CD4-positive, alpha-beta T cell treated with Interleukin-10 for 1 hour (primary cell): ENCODE data around the gene KIF2A.

Experiments used
- DNase-seq: peaks from one replicate; pipeline ENCODE4 v3.0.0-alpha.2; 2020

KIF2A gene

DNA sequence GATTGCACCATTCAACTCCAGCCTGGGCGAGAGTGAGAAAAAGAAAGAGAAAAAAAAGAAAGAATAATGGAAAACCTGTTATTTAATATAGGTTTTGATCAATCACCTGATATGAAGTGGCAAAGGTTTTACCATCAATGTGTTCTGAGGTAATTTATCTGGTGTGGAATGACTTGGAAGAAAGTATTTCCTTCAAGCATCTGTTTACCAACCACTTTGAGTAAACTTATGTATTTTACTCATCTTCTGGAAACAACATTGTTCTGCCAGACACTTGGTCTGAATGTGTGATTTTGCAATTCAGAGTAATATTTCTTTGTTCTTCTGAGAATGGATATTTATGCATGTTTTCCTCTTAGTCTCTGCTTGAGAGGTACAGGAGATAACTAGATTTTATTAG lies 24.3 kb downstream of the KIF2A start:
- DNase-seq = no peak

DNA sequence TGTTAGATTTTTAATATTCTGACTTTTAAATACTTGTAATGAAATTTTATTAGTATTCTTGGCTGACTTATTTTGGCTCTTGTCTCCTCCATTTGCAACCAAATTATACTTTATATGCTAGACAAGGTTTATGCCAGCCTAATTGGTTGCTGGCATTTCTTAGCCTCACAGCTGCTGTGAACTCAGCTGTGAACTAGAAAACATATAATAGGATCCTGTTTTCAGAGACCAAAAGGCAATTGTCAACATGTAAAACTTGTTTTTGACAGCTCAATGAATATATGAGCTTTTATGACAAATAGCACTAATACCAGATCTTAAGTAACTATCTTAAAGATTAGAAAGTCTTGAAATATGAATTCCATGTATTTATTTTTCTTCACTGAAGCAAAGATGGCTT lies 25.9 kb downstream of the KIF2A start:
- DNase-seq = no peak

DNA sequence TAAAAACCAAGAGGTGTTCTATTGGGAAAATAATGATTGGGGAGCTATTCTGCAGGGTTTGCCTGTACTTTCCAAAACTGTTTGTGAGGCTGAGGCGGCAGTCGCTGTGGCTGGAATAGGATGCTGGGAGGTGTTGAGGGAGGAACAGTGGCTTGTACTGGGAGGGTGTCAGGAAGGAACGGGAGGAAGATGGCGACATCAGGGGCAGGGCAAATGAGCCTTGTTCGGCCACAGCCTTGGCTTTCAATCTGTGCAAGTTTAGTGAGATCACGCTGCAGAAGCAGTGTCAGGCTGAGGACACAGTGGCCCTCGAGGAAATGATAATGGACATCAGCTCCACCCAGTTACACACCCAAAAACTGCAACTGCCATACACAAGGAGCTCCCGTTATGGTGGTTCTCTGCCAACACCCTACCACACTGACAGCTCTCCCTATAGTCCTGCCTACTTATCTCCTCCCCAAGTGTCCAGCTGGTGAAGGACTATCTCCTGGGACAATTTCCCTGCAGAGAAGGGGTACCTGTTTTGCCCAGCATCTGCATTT lies 27.3 kb downstream of the KIF2A start:
- no peak for DNase-seq

- no peak for DNase-seq
Observed at GRCh38 chr5:62334082-62334481, 28.1 kb downstream of the KIF2A start.

DNA sequence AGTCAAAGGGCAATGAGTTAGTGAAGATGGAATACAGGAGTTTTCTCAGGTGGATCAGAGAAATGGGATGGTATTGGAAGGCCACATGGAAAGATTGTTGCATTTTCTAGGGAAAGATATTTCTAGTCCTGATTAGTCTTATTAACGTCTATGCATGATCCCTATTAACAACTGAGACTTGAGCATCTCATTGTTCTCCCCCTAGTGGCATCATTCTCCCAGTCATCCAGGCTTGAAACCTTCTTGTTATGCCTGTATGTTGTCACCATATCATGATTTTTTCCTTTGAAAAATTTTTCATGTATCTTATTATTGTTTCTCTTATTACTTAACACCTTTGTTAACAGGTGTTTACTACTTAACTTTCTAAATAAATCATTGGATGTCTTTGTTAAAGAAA lies 34.4 kb downstream of the KIF2A start:
- no peak for DNase-seq

GRCh38 chr5:62340979-62341378 lies 35.0 kb downstream of the KIF2A start:
- no peak for DNase-seq

GRCh38 chr5:62341783-62342475 lies 35.9 kb downstream of the KIF2A start:
- DNase-seq = peak; percentile 20

DNA sequence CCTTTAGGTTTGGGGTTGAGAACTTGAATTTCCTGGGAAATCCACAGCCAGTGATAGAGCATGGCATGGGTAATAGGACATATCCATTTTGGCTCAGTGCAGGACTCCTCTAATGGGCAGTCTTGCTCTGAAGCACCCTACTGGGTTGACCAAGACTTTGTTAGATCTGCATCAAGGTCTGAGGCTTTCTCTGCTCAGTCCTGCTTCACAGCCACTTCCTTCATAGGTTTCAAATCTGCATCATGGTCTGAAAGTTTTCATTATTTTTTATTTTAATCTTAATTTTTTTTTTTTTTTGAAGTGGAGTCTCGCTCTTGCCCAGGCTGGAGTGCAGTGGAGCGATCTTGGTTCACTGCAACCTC lies 36.5 kb downstream of the KIF2A start:
- no peak for DNase-seq

GRCh38 chr5:62343428-62343827 lies 37.4 kb downstream of the KIF2A start:
- no peak for DNase-seq

DNA sequence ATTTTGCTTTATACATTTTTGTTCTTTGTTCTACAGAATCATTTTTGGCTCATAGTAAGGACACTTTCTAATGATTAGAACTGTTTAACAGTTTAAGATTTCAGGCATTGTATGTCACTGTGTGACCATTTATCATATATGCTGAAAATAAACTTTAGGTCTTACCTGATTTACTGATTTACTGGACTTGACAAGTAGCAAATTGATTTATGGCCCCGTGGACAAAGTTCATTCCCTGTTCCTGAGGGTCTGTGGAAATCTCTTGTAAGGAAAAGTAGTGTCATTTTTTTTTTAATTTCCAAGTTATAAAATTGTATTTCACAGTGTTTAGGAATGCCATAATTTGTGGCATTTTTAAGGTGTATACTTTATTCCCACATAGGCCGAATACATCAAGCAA lies 40.7 kb downstream of the KIF2A start:
- no peak for DNase-seq

- DNase-seq = no peak
Observed at GRCh38 chr5:62347928-62348327, 41.9 kb downstream of the KIF2A start.

DNA sequence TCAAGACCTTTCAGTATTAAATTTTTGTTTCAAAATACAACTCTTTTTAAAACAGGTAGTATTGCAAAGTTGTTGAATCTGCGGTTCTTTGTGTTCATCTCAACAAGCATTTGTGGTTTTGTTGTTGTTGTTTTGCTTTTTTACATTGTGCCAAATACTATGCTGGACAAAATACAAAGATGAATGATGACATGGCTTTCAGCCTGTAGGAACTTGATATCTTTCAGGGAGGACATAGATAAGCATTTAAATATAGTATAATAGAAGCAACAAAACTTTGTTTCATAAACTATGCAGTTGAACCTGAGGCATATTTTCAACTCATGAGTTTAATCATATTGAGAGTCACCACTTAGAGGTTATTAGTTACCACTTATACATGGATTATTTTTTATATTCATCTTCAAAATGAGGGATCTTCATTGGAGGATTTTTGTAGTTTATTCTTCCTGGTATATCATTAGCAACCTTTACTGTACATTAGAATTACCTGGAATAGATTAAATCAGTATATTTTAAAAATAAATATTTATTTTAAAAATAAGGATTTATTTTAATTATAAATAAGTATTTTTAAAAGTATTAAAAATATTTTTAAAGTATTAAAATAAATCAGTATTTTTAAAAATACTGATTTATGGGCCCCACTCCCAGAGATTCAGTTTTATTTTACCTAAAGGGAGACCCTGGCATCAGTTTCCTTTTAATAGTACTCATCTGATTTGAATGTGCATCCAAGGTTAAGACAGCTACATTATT lies 42.9 kb downstream of the KIF2A start:
- DNase-seq = no peak

DNA sequence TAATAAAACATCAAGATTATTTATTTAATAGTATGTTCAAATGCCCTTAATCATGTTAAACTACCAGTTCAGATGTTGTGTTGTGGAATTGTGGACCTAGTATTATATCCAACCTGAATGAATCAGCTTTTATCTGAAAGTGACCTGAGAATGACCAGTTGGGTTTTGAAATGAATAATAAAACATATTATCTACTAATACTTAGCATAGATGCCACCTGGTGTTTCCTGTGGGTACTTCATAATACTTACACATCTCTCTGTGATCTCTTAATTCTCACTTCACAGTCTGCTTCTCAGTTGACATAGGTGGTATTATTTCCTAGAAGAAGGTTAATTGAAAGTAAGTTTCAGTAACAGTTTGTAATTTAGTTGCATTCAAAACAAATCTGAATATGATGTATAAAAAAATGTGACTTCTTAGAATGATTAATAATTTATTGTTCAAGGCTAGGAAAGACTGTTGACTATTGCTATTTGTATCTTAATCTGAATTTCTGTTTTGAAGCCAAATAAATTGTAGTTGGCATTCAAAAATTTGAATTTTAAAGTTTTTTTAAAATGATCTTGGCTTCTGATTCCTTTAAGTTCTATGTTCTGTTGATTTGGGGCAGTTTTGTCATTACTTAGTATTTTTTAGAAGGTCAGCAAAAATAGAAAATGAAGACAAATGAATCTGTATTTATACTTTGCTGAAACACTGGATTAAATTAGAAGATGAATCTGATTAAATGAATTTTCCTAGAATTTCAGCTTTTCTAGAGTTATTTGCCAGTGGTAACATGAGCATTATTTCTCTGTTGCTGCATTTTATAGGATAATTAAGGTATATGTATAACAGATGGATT lies 48.2 kb downstream of the KIF2A start:
- peak; percentile 71 for DNase-seq

- DNase-seq = no peak
Observed at GRCh38 chr5:62362701-62363100, 56.7 kb downstream of the KIF2A start.

DNA sequence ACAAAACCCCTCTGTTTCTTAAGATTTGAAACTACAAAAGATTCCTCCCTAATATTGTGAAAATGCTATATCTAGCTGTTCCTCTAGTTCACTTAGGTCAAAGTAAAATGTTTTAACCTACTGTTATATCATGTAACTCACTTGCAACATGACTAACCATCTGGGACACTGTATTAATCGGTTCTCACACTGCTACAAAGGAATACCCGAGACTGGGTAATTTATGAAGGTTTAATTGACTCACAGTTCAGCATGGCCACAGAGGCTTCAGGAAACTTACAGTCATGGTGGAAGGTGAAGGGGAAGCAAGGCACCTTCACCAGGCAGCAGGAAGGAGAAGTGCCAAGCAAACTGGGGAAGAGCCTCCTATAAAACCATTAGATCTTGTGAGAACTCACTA lies 63.0 kb downstream of the KIF2A start:
- no peak for DNase-seq

DNA sequence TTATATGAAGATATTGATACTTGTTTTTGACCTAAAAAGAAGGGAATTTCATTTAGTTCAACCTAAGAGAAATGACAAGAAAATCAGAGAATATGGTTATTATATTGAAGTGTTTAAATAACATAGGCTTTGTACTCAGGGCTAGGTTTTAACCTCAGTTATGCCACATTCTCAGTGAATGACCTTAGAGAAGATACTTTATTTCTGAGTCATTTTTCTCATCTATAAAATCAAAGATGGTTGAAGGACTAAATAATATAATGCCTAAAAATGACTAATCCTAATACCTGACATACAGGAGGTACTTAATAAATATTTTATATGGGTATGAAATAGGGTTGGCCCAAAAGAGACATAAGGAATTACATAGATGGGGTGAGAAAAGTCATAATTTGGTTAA lies 65.4 kb downstream of the KIF2A start:
- DNase-seq = no peak

GRCh38 chr5:62372600-62372999 lies 66.6 kb downstream of the KIF2A start:
- no peak for DNase-seq

- DNase-seq = no peak
Observed at GRCh38 chr5:62373382-62373781, 67.4 kb downstream of the KIF2A start.

DNA sequence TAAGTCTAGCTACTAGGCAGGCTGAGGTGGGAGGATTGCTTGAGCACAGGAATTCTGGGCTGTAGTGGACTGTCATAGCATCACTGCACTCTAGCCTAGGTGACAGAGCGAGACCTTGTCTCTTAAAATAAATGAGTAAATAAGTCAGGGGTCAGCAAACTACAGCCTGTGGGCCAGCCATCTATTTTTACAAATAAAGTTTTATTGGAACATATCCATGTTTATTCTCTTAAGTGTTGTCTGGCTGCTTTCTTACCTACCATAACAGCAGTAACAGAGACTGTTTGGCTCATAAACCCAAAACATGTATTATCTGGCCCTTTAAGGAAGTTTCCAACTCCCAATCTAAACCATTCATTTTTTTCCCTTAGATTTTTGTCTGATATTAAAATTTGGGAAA lies 68.1 kb downstream of the KIF2A start:
- no peak for DNase-seq

DNA sequence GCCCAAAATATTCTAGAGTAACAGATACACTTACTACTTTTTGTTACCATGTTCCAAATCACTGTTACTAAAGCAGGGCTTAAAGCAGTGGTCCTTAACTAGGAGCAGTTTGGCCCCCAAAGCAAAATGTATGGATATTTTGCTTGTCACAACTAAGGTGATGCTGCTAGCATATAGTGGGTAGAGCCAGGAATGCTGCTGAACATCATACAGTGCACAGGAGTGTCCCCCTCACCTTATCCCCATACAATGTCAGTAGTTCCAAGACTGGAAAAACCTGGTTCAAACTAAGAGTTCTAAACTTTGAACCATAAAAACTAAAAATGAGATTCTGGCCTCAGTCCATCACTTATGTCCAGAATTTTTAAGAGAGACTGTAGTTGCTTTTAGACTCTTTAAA lies 69.6 kb downstream of the KIF2A start:
- no peak for DNase-seq

- DNase-seq = no peak
Observed at GRCh38 chr5:62376064-62376463, 70.1 kb downstream of the KIF2A start.

DNA sequence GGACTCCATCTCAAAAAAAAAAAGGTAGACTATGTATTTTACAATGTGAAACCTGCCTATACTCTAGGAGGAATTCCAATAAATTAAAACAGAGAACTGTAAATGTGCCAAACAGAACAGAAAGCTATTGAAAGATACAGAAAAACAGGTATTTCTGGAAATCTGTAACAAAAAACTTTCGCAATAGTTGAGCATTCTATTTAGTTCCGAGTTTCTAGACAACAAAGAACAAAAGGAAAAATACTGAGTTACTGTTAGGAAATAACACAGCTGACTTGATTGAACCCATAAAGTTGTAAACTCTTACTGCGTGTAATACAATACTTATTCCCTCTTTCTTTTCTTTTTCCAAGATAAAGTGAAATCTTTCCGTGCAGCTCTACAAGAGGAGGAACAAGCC lies 79.1 kb downstream of the KIF2A start:
- DNase-seq = no peak

- no peak for DNase-seq
Observed at GRCh38 chr5:62385816-62386400, 79.9 kb downstream of the KIF2A start.
